ENCODE measurements around the gene HBQ1. TPM values are rescaled to one million over a fixed set of nuclear protein-coding genes. Genes with fewer than 3 reads are reported as not detected.
"Not testable (repeated sequence)": the region's sequence is repeated elsewhere in the genome, so short reads cannot be mapped to it uniquely, and the experiment has no call there.

HBQ1 gene
- total RNA-seq, 1 donor from 2014 or later: not detected

- DNase-seq (ENCODE audit: low read depth): no peak
Measured at GRCh38 chr16:200388-200787, 20.1 kb downstream of the HBQ1 start.

DNA sequence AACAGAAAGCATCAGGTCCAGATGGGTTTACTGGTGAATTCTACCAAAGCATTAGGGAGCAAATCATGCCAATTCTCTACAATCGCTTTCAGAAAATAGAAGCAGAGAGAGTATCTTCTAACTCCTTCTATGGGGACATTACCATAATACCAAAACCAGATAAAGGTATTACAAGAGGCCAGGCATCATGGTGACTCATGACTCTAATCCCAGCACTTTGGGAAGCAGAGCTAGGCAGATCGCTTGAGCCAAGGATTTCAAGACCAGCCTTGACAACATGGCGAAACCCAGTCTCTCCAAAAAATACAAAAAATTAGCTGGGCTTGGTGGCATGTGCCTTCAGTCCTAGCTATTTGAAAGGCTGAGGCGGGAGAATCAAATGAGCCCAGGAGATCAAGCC lies 23.0 kb downstream of the HBQ1 start:
- peak; percentile 12 for DNase-seq (ENCODE audit: low read depth)

DNA sequence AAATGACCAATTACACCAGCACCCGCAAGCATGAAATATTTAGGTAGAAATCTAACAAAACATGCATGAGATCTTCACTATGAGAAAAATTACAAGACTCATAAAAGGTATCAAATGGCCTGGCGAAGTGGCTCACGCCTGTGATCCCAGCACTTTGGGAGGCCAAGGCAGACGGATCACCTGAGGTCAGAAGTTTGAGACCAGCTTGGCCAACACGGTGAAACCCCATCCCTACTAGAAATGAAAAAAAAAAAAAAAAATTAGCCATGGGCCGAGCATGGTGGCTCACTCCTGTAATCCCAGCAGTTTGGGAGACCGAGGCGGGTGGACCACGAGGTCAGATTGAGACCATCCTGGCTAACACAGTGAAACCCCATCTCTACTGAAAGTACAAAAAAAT lies 23.8 kb downstream of the HBQ1 start:
- DNase-seq (ENCODE audit: low read depth): not testable (repeated sequence)

- DNase-seq (ENCODE audit: low read depth): not testable (repeated sequence)
Measured at GRCh38 chr16:209359-209758, 29.1 kb downstream of the HBQ1 start.

DNA sequence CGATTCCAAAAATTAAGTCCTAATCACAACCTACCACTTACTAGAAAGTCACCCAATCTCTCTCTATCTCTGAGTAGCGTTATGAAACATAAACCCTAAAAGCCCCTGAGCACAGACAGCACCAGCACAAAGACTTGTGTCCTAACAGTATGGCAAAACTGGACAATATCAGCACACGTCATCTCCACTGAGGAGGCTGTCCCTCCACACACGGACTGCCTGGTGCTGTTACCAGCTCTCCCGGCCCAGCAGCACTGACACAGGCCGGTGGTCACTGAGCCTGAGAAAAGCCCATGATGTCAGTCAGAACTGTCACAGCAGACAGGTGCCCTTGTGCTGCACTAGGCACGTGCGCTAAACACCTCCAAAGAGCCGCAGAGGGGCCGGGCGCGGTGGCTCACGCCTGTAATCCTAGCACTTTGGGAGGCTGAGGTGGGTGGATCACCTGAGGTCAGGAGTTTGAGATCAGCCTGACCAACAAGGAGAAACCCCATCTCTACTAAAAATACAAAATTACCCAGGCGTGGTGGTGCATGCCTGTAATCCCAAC lies 31.4 kb downstream of the HBQ1 start:
- not testable (repeated sequence) for DNase-seq (ENCODE audit: low read depth)

DNA sequence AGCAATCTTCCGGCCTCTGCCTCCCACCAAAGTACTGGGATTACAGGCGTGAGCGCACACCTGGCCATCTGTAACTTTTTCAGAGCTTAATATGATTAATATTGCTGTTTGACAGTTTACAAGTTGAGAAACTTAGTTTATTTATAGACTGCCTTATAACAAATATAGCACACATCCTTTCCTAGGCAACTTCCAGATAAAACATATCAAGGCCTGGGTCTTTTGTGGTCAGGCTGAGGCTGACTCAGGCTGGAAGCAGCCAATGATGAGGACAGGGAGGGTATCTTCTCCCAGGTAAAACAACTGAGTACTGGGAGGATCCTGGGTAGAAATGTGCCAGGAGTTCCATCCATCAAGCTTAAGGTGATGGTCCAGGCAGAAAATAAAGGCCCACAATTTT lies 32.7 kb downstream of the HBQ1 start:
- no peak for DNase-seq (ENCODE audit: low read depth)

DNA sequence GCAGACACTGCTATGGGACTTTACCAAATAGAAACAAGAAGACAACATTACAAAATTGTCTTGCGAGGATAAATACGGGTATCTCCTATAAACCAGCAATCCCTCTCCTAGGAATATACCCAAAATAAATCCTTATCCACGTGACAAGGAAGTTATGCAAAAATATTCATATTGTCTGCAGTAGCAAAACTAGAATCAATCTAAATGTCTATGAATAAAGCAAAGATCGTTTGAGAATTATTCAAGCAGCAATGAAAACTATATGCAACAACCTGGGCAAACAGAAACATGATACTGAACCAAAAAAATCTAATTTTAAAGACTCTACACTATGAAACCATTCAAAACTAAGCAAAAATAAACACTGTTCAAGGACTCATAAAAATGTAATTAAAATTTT lies 39.8 kb downstream of the HBQ1 start:
- DNase-seq (ENCODE audit: low read depth): no peak

- DNase-seq (ENCODE audit: low read depth): no peak
Measured at GRCh38 chr16:228151-228851, 48.0 kb downstream of the HBQ1 start.

DNA sequence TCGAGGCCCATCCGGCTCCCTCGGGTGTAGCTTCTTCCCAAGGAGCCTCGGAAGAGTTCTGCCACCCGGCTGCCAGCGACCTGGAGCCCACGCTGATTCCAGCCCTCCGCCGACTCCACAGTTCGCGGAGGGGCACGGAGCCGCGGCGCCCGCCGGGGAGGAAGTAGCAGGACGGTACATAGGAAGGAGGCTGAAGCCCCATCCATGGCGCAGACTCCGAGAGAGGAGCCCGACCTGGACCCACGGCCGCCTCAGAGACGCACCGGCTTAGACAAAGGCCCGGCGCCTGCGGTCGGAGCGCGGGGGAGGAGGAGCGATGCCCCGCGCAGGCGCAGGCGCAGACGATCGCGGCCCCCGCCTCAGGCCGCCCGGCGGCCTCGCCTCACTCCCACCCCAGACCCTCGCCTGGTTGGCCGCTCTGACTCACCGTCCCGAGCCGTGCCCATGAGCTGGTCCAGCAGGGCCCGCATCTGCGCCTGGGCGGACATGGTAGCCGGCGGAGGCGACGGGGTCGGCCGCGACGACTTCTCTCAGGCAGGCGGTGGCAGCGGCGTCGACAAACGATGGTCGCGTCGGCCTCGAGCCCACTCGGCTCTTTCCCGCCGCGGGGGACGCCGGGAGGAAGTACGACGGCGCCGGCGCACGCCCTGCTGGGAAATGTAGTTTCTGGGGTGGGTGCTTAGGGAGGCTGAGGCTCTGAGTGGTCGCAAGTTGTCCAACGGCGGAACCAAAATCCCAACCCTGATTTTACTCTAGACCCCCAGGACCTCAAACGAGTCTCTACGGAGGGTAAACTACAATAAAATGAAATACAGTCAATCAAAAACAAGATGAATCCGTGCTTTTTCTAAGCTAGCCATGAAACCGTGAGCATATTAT lies 48.8 kb downstream of the HBQ1 start, which contains the start of gene LUC7L:
Gene LUC7L, minus strand, starts transcription at position 598 of the 879 bp plus-strand sequence. Its CDS starts 110 bp downstream, at position 488.
- peak; percentile 92 for DNase-seq (ENCODE audit: low read depth)

GRCh38 chr16:229731-230281 lies 49.5 kb downstream of the HBQ1 start:
- DNase-seq (ENCODE audit: low read depth): no peak

DNA sequence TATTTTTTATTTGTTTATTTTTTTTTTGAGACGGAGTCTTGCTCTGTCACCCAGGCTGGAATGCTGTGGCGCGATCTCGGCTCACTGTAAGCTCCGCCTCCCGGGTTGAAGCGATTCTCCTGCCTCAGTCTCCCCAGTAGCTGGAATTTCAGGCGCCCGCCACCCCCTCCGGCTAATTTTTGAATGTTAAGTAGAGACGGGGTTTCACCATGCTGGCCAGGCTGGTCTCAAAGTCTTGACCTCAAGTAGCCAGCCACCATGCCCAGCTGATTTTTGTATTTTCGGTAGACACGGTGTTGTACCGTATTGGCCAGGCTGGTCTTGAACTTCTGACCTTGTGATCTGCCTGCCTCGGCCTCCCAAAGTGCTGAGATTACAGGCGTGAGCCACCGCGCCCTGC lies 50.1 kb downstream of the HBQ1 start:
- not testable (repeated sequence) for DNase-seq (ENCODE audit: low read depth)

Other genes with a start within 250 kb of the HBQ1 start
- 3.3 and 3.8 TPM in 2 replicates for gene POLR3K, start 126.9 kb upstream of the HBQ1 start, total RNA-seq
- 16.9 and 24.1 TPM in 2 replicates for gene SNRNP25, start 126.6 kb upstream of the HBQ1 start, total RNA-seq
- 92.1 and 103 TPM in 2 replicates for gene RHBDF1, start 107.8 kb upstream of the HBQ1 start, total RNA-seq
- gene MPG, start 102.2 kb upstream of the HBQ1 start, total RNA-seq: 162 and 168 TPM in 2 replicates
- gene NPRL3, start 41.8 kb upstream of the HBQ1 start, total RNA-seq: 10.4 and 11.2 TPM in 2 replicates
- not detected in 2 replicates for gene HBZ, start 27.8 kb upstream of the HBQ1 start, total RNA-seq
- not detected in 2 replicates for gene HBM, start 14.5 kb upstream of the HBQ1 start, total RNA-seq
- not detected in 2 replicates for gene HBA2, start 7.6 kb upstream of the HBQ1 start, total RNA-seq
- 0.83 TPM in 1 of 2 replicates, not detected in the other for gene HBA1, start 3.8 kb upstream of the HBQ1 start, total RNA-seq
- 105 and 106 TPM in 2 replicates for gene LUC7L, start 49.0 kb downstream of the HBQ1 start, total RNA-seq
- 162 and 222 TPM in 2 replicates for gene FAM234A, start 54.4 kb downstream of the HBQ1 start, total RNA-seq
- 2.3 and 4.0 TPM in 2 replicates for gene RGS11, start 95.5 kb downstream of the HBQ1 start, total RNA-seq
- 0.48 TPM in 1 of 2 replicates, not detected in the other for gene ARHGDIG, start 100.1 kb downstream of the HBQ1 start, total RNA-seq
- gene PDIA2, start 102.7 kb downstream of the HBQ1 start, total RNA-seq: 0.31 and 0.78 TPM in 2 replicates
- gene AXIN1, start 172.3 kb downstream of the HBQ1 start, total RNA-seq: 18.5 and 26.1 TPM in 2 replicates
- gene MRPL28, start 190.1 kb downstream of the HBQ1 start, total RNA-seq: 103 and 112 TPM in 2 replicates
- gene PGAP6, start 201.5 kb downstream of the HBQ1 start, total RNA-seq: 48.1 and 53.4 TPM in 2 replicates
- gene NME4, start 216.7 kb downstream of the HBQ1 start, total RNA-seq: 50.3 and 59.1 TPM in 2 replicates
- gene DECR2, start 221.4 kb downstream of the HBQ1 start, total RNA-seq: 27.1 and 28.6 TPM in 2 replicates
- gene RAB11FIP3, start 245.2 kb downstream of the HBQ1 start, total RNA-seq: 114 and 126 TPM in 2 replicates